GM23248 (cell line): Measurements from ENCODE around the gene CSTPP1.

ENCODE experiments used
- EZH2 ChIP-seq: fragments of 200-600 bp; sonication (generic); IDR thresholded peaks from 2 replicates; pipeline ENCODE4 v1.6.1; 2018; ENCODE audit warnings: antibody characterized with exemption, mild to moderate bottlenecking; ENCODE audit not compliant: insufficient read depth, poor library complexity, severe bottlenecking
- EZH2phosphoT487 ChIP-seq: fragments of 200-600 bp; sonication (generic); IDR thresholded peaks from 2 replicates; pipeline ENCODE4 v1.6.1; 2018; ENCODE audit warnings: antibody characterized with exemption, moderate library complexity, mild to moderate bottlenecking, low read depth; ENCODE audit not compliant: insufficient read depth

- TF ChIP-seq EZH2 (no peak), EZH2phosphoT487 (no peak)
Observed at GRCh38 chr11:47105541-47105940, 169.0 kb downstream of the CSTPP1 start.
